Vagina (tissue), 2 donors: ENCODE measurements around the gene SPEG.

ENCODE experiments used
- POLR2AphosphoS5 ChIP-seq, 2 donors: sonication (generic); formaldehyde crosslinking; IDR thresholded peaks; one replicate each; pipeline ENCODE4 v1.9.0; 2017; ENCODE audit warnings: antibody characterized with exemption in 2 of 2, mild to moderate bottlenecking in 2 of 2, low read depth in 1 of 2; ENCODE audit not compliant: insufficient read depth in 1 of 2
- TF ChIP-seq, protein P1 (sequence below), 3 experiments: fragments of 450-650 bp in 2 of 3; fragments of 200-600 bp in 1 of 3; sonication (generic) in 1 of 3; IDR thresholded peaks; one replicate each; pipeline ENCODE4 v1.5.1; 2017 to 2019; ENCODE audit warnings: antibody characterized with exemption in 3 of 3, mild to moderate bottlenecking in 2 of 3, moderate library complexity in 2 of 3

DNA sequence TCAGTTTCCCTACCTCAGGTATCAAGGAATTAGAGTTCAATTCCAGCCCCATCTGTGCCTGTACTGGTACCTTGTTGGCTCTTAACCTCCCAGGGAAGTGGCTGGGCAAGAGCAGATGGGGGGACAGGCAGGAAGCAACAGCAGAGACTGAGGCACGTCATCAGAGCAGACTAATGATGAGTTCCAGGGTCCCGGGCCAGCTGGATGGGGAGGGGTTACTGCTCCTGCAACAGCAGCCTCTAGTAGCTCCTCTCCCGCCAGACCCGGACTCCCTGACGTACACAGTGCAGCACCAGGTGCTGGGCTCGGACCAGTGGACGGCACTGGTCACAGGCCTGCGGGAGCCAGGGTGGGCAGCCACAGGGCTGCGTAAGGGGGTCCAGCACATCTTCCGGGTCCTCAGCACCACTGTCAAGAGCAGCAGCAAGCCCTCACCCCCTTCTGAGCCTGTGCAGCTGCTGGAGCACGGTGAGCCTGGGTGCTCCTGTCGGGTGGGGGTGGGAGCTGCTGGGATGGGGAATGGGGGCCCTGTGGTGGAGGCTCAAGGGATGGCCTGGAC lies 38.1 kb downstream of the SPEG start:
- TF ChIP-seq, protein P1, sequence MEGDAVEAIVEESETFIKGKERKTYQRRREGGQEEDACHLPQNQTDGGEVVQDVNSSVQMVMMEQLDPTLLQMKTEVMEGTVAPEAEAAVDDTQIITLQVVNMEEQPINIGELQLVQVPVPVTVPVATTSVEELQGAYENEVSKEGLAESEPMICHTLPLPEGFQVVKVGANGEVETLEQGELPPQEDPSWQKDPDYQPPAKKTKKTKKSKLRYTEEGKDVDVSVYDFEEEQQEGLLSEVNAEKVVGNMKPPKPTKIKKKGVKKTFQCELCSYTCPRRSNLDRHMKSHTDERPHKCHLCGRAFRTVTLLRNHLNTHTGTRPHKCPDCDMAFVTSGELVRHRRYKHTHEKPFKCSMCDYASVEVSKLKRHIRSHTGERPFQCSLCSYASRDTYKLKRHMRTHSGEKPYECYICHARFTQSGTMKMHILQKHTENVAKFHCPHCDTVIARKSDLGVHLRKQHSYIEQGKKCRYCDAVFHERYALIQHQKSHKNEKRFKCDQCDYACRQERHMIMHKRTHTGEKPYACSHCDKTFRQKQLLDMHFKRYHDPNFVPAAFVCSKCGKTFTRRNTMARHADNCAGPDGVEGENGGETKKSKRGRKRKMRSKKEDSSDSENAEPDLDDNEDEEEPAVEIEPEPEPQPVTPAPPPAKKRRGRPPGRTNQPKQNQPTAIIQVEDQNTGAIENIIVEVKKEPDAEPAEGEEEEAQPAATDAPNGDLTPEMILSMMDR (IDR thresholded peaks at IDR 0.05), result no peak
- TF ChIP-seq POLR2AphosphoS5 (IDR thresholded peaks at IDR 0.05; ENCODE audit: insufficient read depth in 1 of 2, low read depth in 1 of 2), result no peak
